Ishikawa (cell line): ENCODE results near the gene PDE1C.

ENCODE experiments used
- CEBPB ChIP-seq: IDR thresholded peaks from 2 replicates; pipeline ENCODE4 v1.6.1; 2012
- TF ChIP-seq, protein P1 (sequence below): IDR thresholded peaks from 2 replicates; pipeline ENCODE4 v1.6.1; 2012; ENCODE audit warnings: low read depth, mild to moderate bottlenecking

DNA sequence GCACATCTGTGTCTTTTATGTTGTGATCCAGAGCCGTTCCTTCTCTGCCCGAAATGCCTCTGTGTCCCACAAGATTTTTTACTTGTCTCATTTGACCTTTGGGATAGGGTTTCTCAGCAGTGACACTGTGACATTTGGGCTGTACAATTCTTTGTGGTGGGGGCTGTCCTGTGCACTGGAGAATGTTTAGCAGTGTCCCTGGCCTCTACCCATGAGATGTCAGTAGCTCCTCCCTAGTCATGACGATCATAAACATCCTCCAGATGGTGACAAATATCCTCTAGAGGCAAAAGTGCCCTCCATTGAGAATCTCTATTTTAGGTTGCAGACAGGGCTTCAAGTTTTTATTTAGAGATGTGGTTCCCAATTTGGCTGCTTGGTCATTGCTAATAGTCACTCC is 291.9 kb downstream of the PDE1C start:
- no peak for TF ChIP-seq CEBPB
- TF ChIP-seq, protein P1, sequence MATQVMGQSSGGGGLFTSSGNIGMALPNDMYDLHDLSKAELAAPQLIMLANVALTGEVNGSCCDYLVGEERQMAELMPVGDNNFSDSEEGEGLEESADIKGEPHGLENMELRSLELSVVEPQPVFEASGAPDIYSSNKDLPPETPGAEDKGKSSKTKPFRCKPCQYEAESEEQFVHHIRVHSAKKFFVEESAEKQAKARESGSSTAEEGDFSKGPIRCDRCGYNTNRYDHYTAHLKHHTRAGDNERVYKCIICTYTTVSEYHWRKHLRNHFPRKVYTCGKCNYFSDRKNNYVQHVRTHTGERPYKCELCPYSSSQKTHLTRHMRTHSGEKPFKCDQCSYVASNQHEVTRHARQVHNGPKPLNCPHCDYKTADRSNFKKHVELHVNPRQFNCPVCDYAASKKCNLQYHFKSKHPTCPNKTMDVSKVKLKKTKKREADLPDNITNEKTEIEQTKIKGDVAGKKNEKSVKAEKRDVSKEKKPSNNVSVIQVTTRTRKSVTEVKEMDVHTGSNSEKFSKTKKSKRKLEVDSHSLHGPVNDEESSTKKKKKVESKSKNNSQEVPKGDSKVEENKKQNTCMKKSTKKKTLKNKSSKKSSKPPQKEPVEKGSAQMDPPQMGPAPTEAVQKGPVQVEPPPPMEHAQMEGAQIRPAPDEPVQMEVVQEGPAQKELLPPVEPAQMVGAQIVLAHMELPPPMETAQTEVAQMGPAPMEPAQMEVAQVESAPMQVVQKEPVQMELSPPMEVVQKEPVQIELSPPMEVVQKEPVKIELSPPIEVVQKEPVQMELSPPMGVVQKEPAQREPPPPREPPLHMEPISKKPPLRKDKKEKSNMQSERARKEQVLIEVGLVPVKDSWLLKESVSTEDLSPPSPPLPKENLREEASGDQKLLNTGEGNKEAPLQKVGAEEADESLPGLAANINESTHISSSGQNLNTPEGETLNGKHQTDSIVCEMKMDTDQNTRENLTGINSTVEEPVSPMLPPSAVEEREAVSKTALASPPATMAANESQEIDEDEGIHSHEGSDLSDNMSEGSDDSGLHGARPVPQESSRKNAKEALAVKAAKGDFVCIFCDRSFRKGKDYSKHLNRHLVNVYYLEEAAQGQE: no peak
